ENCODE measurements around the gene TFDP2.
A peak's percentile ranks its signal among the peaks of the same experiment; 100 is the strongest.
"Not testable (repeated sequence)": the region's sequence is repeated elsewhere in the genome, so short reads cannot be mapped to it uniquely, and the experiment has no call there.

Gene TFDP2

DNA sequence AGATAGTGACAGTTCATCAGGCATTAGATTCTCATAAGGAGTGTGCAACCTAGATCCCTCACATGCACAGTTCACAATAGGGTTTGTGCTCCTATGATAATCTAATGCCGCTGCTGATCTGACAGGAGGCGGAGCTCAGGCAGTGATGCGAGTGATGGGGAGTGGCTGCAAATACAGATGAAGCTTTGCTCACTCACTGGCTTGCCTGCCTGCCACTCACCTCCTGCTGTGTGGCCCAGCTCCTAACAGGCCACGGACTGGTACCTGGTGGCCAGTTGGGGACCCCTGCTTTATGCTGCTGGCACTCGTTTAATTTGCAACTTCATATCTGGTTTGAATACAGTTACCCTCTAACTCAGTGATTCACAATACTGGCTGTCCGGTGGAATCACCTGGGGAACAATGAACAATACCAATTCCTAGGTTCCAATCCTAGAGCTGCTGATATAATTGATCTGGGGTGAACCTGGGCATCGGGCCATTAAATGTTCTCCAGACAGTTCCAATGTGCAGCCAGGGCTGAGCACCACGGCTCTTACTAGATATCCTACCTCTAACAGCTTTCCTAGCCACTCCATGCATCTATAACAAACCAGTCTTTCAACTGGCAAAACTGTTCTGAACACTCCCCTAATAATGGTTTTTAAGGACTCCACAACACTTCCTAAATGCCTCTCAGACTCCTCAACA is 141.5 kb downstream of the TFDP2 start:
- DNase-seq (ENCODE audit: insufficient read length) (no peak), FAIRE-seq (no peak)
- TF ChIP-seq TAF1 (IDR thresholded peaks at IDR 0.05; ENCODE audit: borderline replicate concordance, low read depth, low read length) (no peak), POLR2AphosphoS5 (IDR thresholded peaks at IDR 0.05; ENCODE audit: low read depth, low read length) (no peak), POLR2A (IDR thresholded peaks at IDR 0.05; ENCODE audit: low read depth, low read length) (no peak)

DNA sequence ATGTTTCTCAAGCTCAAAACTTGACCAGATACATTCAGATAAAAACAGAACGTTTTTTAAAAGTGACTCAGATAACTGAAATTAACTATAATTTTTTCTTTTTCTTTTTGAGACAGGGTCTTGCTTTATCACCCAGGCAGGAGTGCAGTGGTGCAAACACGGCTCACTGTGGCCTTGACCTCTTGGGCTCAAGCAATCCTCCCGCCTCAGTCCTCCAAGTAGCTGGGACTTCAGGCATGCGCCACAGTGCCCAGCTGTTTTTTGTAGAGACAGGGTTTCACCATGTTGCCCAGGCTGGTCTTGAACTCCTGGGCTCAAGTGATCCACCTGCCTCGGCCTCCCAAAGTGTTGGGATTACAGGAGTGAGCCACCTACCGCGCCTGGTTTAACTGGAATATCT is 144.4 kb downstream of the TFDP2 start:
- FAIRE-seq; DNase-seq (ENCODE audit: insufficient read length): not testable (repeated sequence)

DNA sequence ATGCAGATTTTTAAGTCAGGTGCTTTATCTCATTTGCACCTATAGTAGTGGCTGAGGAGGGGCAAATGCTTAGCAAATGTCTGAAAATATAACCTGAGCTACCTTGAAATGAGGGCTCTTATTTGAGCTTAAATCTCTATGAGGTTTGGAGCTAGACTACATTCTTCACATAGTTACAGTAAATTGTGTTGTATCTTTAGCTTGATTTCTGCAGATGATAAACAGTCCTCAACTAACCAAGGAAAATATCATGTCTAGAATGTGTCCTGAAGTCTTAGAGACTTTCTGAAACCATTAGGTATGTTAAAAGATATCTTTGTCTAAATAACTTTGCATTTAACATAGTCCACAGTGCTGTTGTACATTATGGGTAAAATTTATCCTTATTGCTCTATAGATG is 145.3 kb downstream of the TFDP2 start:
- no peak for TF ChIP-seq TAF1 (IDR thresholded peaks at IDR 0.05; ENCODE audit: borderline replicate concordance, low read depth, low read length)
- no peak for TF ChIP-seq POLR2A (IDR thresholded peaks at IDR 0.05; ENCODE audit: low read depth, low read length)
- TF ChIP-seq POLR2AphosphoS5 (IDR thresholded peaks at IDR 0.05; ENCODE audit: low read depth, low read length): no peak
- FAIRE-seq (no peak), DNase-seq (ENCODE audit: insufficient read length) (no peak)

DNA sequence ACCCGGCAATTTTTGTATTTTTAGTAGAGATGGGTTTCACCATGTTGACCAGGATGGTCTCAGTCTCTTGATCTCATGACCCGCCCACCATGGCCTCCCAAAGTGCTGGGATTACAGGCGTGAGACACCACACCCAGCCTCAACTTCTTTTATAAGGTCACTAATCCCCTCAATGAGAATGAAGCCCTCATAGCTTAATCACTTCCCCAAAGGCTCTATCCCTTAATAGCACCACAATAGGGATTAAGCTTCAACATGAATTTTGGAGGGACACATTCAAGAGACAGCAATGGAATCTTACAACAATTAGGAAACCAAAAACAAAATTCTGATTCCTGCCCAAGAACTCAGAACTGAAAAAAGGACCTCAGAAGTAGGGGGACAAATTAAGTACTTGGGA is 146.1 kb downstream of the TFDP2 start:
- no peak for FAIRE-seq
- TF ChIP-seq POLR2A (IDR thresholded peaks at IDR 0.05; ENCODE audit: low read depth, low read length) (no peak), POLR2AphosphoS5 (IDR thresholded peaks at IDR 0.05; ENCODE audit: low read depth, low read length) (no peak), TAF1 (IDR thresholded peaks at IDR 0.05; ENCODE audit: borderline replicate concordance, low read depth, low read length) (no peak)
- no peak for DNase-seq (ENCODE audit: insufficient read length)

GRCh38 chr3:142000325-142000870 is 148.9 kb downstream of the TFDP2 start:
- FAIRE-seq (no peak), DNase-seq (ENCODE audit: insufficient read length) (no peak)
- no peak for TF ChIP-seq POLR2A (IDR thresholded peaks at IDR 0.05; ENCODE audit: low read depth, low read length)
- TF ChIP-seq POLR2AphosphoS5 (IDR thresholded peaks at IDR 0.05; ENCODE audit: low read depth, low read length): no peak

DNA sequence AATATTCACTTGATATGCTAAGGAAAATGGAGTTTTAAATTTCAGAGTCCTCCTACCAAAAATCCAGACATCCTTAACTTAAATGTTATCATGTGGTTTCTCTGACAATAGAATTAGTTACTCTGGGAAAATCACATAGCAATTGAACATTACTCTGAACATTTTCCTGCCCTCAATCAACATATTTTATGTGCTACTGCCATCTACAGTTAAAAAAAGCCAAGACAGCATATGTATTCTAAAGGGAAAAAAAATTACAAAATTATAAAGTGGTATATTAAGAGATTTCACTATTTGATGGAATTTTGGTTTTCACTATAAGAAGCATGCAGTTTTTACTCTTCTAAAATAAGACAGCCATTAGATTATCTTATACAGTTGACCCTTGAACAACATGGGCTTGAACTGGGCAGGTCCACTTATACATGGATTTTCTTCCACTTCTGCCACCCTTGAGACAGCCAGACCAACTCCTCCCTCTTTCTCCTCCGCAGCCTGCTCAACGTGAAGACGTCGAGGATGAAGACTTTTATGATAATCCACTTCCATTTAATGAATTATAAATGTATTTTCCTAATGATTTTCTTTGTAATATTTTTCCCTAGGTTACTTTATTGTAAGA is 150.6 kb downstream of the TFDP2 start:
- FAIRE-seq (no peak), DNase-seq (ENCODE audit: insufficient read length) (no peak)
- TF ChIP-seq TAF1 (IDR thresholded peaks at IDR 0.05; ENCODE audit: borderline replicate concordance, low read depth, low read length) (no peak), POLR2AphosphoS5 (IDR thresholded peaks at IDR 0.05; ENCODE audit: low read depth, low read length) (no peak), POLR2A (IDR thresholded peaks at IDR 0.05; ENCODE audit: low read depth, low read length) (no peak)

DNA sequence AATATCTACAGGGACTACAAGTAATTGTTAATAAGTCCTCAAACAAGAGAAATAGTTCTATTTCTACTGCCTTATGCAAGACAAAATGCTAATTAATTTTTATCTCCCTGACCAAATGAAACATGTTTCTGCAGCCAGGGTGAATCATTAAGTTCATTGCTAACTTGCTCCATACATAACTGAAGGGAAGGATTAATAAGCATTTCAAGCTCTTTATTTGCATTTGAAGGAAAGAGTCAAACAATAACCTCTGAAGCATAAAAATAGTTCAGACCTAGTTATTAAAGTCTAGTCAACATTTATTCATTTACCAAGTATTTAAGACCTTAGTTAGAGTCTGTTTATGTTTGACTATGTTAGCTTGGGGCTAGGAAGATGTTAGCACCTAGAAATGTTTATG is 152.9 kb downstream of the TFDP2 start:
- no peak for FAIRE-seq
- DNase-seq (ENCODE audit: insufficient read length): no peak
- TF ChIP-seq TAF1 (IDR thresholded peaks at IDR 0.05; ENCODE audit: borderline replicate concordance, low read depth, low read length) (no peak), POLR2A (IDR thresholded peaks at IDR 0.05; ENCODE audit: low read depth, low read length) (no peak), POLR2AphosphoS5 (IDR thresholded peaks at IDR 0.05; ENCODE audit: low read depth, low read length) (no peak)

GRCh38 chr3:141994856-141995255 is 154.5 kb downstream of the TFDP2 start:
- FAIRE-seq: no peak
- no peak for TF ChIP-seq TAF1 (IDR thresholded peaks at IDR 0.05; ENCODE audit: borderline replicate concordance, low read depth, low read length)
- TF ChIP-seq POLR2A (IDR thresholded peaks at IDR 0.05; ENCODE audit: low read depth, low read length): no peak
- TF ChIP-seq POLR2AphosphoS5 (IDR thresholded peaks at IDR 0.05; ENCODE audit: low read depth, low read length): no peak
- no peak for DNase-seq (ENCODE audit: insufficient read length)

DNA sequence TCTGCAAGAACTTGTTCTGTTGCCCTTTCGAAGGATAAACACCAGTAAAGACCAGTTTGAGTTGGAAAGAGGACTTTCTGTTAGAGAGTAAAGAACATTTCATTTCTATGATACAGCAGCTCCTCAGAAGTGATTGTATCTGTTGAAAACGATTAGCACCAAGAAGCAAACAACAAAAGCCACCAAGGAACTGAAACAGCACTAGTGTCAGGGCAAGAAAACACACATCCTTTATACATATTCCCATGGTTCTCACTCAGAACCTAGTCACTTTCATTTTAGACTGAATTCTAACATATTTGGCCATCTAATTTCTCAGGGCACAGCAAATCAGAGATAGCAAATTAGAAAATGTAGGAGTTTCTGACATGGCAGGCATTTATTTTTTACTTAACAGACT is 156.8 kb downstream of the TFDP2 start:
- DNase-seq (ENCODE audit: insufficient read length) (no peak), FAIRE-seq (peak; percentile 44)

GRCh38 chr3:141986548-141987107 is 162.7 kb downstream of the TFDP2 start:
- FAIRE-seq: no peak
- no peak for TF ChIP-seq POLR2A (IDR thresholded peaks at IDR 0.05; ENCODE audit: low read depth, low read length)
- TF ChIP-seq TAF1 (IDR thresholded peaks at IDR 0.05; ENCODE audit: borderline replicate concordance, low read depth, low read length): no peak
- no peak for TF ChIP-seq POLR2AphosphoS5 (IDR thresholded peaks at IDR 0.05; ENCODE audit: low read depth, low read length)

More for the DNA sequence above, 156.8 kb downstream of the TFDP2 start:
- no peak for TF ChIP-seq POLR2AphosphoS5 (IDR thresholded peaks at IDR 0.05; ENCODE audit: low read depth, low read length)
- no peak for TF ChIP-seq TAF1 (IDR thresholded peaks at IDR 0.05; ENCODE audit: borderline replicate concordance, low read depth, low read length)
- TF ChIP-seq POLR2A (IDR thresholded peaks at IDR 0.05; ENCODE audit: low read depth, low read length): no peak

GRCh38 chr3:141981084-141981483 is 168.3 kb downstream of the TFDP2 start:
- TF ChIP-seq TAF1 (IDR thresholded peaks at IDR 0.05; ENCODE audit: borderline replicate concordance, low read depth, low read length) (no peak), POLR2A (IDR thresholded peaks at IDR 0.05; ENCODE audit: low read depth, low read length) (no peak), POLR2AphosphoS5 (IDR thresholded peaks at IDR 0.05; ENCODE audit: low read depth, low read length) (no peak)
- no peak for FAIRE-seq
- DNase-seq (ENCODE audit: insufficient read length): no peak

More at GRCh38 chr3:141986548-141987107, 162.7 kb downstream of the TFDP2 start:
- DNase-seq (ENCODE audit: insufficient read length): no peak
